D721Med (cell line): ENCODE data around the gene TEX13B.

Experiments used
- DNase-seq: peaks from one replicate; pipeline ENCODE4 v3.0.0; 2011; ENCODE audit warnings: low spot score; ENCODE audit not compliant: insufficient read length
- FAIRE-seq: peaks from 2 replicates; lab custom pipeline; 2011; peaks lifted over from hg19 to GRCh38; lab: Jason Lieb, UNC
- TF ChIP-seq, protein P1 (sequence below): IDR thresholded peaks from 2 replicates; pipeline ENCODE4 v1.5.1; 2012; ENCODE audit warnings: mild to moderate bottlenecking, control low read depth; ENCODE audit not compliant: insufficient read depth; ENCODE audit errors: missing control alignments

The TEX13B gene

DNA sequence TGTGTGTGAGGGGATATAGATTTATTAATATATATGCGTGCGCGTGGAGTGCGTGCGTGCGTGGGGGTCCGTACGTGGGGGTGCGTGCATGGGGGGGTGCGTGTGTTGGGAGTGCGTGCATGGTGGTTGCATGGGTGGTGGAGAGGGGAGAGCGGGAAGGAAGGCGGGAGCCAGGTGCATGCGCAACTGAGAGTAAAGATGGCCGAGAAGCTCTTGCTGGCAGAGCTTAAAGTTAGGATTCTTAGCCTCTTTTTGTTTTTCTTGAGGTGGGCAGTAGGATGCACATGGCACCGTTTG is 45.8 kb downstream of the TEX13B start:
- FAIRE-seq (no peak), DNase-seq (no peak)
- TF ChIP-seq, protein P1, sequence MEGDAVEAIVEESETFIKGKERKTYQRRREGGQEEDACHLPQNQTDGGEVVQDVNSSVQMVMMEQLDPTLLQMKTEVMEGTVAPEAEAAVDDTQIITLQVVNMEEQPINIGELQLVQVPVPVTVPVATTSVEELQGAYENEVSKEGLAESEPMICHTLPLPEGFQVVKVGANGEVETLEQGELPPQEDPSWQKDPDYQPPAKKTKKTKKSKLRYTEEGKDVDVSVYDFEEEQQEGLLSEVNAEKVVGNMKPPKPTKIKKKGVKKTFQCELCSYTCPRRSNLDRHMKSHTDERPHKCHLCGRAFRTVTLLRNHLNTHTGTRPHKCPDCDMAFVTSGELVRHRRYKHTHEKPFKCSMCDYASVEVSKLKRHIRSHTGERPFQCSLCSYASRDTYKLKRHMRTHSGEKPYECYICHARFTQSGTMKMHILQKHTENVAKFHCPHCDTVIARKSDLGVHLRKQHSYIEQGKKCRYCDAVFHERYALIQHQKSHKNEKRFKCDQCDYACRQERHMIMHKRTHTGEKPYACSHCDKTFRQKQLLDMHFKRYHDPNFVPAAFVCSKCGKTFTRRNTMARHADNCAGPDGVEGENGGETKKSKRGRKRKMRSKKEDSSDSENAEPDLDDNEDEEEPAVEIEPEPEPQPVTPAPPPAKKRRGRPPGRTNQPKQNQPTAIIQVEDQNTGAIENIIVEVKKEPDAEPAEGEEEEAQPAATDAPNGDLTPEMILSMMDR, result no peak

DNA sequence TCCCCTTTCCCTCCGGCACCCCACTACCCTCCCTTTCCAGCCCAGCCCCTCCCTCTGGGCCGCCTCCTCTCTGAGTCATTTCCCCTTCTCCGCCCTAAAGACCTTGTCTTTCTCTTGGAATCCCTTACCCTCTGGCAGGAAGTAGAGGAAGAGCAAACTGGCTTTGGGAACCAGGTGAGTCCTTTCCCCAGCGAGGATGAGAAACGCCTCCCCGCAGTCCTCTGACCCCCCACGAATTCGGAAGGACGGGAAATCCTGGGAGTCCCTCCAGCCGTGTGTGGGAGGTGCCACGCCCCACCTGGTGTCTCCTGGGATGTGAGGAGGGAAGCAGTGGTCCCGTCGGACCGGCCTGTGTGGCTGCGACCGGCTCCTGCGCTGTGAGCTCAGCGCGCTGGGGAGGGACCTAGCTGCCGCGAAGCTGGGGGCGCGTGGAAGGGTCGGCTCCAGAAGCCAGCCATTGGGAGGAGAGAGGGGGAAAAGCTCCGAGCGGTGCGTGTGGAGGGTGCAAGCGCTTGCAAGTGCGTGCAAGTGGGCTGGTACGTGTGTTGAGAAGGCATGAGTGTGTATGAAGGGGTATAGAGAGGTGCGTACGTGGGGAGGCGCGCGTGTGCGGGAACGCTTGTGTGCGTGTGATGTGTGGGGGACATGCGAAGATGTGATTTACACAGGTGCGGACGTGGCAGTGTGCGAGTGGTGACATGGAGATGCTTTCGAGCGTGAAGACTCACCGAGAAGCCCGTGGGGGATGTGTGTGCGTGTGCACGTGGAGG is 46.3 kb downstream of the TEX13B start:
- FAIRE-seq (no peak), DNase-seq (no peak)
- TF ChIP-seq, protein P1, result no peak

DNA sequence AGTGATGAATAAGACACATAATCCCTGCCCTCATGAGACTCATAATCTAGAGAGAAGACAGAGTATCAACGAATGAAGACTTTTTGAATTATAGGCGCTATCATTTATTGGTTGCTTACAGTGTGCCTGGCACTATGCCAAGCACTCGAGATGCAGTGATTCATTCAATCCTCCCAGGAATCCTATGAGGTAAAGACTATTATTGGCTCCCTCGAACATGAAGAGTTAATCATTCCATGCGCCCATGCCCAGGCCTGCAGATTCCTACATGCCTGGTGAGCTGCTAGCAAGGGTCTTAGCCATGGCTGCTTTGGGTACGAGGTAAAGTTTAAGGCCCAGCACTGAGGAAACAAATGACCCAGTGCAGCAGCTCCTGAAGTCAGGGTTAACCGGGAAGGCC is 47.0 kb downstream of the TEX13B start:
- TF ChIP-seq, protein P1, result no peak
- DNase-seq (no peak), FAIRE-seq (no peak)

DNA sequence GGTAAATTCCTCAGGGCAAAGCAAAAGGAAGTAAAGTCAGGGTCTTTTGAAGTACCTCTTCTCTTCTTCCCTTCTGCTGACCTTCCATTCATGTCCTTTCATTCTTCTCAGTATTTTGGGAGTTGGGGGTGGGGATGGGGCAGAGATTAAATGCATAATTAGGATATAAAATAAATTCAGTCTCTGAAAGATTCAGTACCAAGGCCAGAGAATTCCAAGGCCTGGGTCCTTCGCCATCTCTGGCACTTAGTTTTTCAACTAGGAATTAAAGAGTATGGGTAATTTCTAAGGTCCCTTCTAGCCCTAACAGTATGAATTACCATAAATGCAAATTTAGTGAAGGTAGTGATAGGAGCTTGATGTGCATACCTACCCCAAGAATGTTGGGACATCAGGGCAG is 47.9 kb downstream of the TEX13B start:
- FAIRE-seq (no peak), DNase-seq (no peak)
- TF ChIP-seq, protein P1, result no peak
